ENCODE measurements around the gene TSTD1. TPM values are rescaled to one million over a fixed set of nuclear protein-coding genes. Genes with fewer than 3 reads are reported as not detected.
A peak's percentile ranks its signal among the peaks of the same experiment; 100 is the strongest.

Gene TSTD1
- total and polyA plus RNA-seq, 2 of the 8 experiments (the other 6 are each of a cell fraction or from before 2014, with no cell fraction given), result 60.9 to 314 TPM

DNA sequence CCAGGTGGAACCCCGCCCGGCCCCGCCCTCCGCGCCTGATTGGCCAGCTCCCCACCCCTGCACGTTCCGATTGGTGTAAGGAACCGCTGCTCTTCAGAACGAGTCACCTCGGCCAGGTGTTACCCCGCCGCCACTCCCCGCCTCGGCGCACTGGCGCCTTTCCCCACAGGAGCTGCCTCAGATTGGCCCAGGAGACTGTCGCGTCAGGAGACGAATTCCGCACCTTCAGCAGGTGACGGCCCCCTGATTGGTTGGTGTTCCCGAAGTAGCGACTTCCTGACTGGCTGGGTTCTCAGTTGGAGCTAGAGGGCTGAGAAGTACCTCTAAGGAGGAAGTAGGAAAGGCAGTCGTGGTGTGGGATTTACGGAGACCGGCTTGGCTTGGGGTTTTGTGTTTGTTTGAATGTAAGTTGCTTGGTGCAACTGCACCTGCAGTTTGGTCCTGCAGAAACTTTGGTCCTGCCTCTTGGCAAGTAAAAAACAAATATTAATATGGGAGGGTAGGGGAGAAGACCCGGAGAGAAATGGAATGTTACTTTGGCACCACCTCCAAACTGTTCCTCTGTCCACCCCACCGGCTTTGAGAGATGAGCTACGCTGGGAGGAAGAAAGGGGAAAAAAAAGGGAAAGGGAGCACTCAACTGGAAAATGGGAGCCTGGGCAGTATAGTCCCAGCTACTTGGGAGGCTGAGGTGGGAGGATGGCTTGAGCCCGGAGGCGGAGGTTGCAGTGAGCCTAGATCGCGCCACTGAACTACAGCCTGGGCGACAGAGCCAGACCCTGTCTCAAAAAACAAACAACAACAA is 17.4 kb downstream of the TSTD1 start (continued):
- TF ChIP-seq POU5F1 (IDR thresholded peaks at IDR 0.05; ENCODE audit: low read depth, low read length) (no peak), KDM4A (IDR thresholded peaks at IDR 0.05; ENCODE audit: low read depth, low read length, severe bottlenecking) (no peak), JUN (IDR thresholded peaks at IDR 0.05; ENCODE audit: low read depth, low read length) (no peak), NANOG (IDR thresholded peaks at IDR 0.05; ENCODE audit: insufficient read depth, low read depth, low read length, poor library complexity, severe bottlenecking) (no peak), GTF2F1 (IDR thresholded peaks at IDR 0.05; ENCODE audit: borderline replicate concordance, low read depth, low read length) (no peak), BCL11A (IDR thresholded peaks at IDR 0.05; ENCODE audit: low read depth in 2 of 2, low read length in 2 of 2) (no peak)
- TF ChIP-seq, protein P1, sequence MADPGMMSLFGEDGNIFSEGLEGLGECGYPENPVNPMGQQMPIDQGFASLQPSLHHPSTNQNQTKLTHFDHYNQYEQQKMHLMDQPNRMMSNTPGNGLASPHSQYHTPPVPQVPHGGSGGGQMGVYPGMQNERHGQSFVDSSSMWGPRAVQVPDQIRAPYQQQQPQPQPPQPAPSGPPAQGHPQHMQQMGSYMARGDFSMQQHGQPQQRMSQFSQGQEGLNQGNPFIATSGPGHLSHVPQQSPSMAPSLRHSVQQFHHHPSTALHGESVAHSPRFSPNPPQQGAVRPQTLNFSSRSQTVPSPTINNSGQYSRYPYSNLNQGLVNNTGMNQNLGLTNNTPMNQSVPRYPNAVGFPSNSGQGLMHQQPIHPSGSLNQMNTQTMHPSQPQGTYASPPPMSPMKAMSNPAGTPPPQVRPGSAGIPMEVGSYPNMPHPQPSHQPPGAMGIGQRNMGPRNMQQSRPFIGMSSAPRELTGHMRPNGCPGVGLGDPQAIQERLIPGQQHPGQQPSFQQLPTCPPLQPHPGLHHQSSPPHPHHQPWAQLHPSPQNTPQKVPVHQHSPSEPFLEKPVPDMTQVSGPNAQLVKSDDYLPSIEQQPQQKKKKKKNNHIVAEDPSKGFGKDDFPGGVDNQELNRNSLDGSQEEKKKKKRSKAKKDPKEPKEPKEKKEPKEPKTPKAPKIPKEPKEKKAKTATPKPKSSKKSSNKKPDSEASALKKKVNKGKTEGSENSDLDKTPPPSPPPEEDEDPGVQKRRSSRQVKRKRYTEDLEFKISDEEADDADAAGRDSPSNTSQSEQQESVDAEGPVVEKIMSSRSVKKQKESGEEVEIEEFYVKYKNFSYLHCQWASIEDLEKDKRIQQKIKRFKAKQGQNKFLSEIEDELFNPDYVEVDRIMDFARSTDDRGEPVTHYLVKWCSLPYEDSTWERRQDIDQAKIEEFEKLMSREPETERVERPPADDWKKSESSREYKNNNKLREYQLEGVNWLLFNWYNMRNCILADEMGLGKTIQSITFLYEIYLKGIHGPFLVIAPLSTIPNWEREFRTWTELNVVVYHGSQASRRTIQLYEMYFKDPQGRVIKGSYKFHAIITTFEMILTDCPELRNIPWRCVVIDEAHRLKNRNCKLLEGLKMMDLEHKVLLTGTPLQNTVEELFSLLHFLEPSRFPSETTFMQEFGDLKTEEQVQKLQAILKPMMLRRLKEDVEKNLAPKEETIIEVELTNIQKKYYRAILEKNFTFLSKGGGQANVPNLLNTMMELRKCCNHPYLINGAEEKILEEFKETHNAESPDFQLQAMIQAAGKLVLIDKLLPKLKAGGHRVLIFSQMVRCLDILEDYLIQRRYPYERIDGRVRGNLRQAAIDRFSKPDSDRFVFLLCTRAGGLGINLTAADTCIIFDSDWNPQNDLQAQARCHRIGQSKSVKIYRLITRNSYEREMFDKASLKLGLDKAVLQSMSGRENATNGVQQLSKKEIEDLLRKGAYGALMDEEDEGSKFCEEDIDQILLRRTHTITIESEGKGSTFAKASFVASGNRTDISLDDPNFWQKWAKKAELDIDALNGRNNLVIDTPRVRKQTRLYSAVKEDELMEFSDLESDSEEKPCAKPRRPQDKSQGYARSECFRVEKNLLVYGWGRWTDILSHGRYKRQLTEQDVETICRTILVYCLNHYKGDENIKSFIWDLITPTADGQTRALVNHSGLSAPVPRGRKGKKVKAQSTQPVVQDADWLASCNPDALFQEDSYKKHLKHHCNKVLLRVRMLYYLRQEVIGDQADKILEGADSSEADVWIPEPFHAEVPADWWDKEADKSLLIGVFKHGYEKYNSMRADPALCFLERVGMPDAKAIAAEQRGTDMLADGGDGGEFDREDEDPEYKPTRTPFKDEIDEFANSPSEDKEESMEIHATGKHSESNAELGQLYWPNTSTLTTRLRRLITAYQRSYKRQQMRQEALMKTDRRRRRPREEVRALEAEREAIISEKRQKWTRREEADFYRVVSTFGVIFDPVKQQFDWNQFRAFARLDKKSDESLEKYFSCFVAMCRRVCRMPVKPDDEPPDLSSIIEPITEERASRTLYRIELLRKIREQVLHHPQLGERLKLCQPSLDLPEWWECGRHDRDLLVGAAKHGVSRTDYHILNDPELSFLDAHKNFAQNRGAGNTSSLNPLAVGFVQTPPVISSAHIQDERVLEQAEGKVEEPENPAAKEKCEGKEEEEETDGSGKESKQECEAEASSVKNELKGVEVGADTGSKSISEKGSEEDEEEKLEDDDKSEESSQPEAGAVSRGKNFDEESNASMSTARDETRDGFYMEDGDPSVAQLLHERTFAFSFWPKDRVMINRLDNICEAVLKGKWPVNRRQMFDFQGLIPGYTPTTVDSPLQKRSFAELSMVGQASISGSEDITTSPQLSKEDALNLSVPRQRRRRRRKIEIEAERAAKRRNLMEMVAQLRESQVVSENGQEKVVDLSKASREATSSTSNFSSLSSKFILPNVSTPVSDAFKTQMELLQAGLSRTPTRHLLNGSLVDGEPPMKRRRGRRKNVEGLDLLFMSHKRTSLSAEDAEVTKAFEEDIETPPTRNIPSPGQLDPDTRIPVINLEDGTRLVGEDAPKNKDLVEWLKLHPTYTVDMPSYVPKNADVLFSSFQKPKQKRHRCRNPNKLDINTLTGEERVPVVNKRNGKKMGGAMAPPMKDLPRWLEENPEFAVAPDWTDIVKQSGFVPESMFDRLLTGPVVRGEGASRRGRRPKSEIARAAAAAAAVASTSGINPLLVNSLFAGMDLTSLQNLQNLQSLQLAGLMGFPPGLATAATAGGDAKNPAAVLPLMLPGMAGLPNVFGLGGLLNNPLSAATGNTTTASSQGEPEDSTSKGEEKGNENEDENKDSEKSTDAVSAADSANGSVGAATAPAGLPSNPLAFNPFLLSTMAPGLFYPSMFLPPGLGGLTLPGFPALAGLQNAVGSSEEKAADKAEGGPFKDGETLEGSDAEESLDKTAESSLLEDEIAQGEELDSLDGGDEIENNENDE (IDR thresholded peaks at IDR 0.05; ENCODE audit: insufficient replicate concordance, low read length), result no peak
- TF ChIP-seq, protein P2, sequence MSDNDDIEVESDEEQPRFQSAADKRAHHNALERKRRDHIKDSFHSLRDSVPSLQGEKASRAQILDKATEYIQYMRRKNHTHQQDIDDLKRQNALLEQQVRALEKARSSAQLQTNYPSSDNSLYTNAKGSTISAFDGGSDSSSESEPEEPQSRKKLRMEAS (IDR thresholded peaks at IDR 0.05), result peak; percentile 88
- TF ChIP-seq, protein P3, sequence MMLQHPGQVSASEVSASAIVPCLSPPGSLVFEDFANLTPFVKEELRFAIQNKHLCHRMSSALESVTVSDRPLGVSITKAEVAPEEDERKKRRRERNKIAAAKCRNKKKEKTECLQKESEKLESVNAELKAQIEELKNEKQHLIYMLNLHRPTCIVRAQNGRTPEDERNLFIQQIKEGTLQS (IDR thresholded peaks at IDR 0.05; ENCODE audit: insufficient read depth, low read depth, low read length), result no peak

Measured in H1 (cell line).